HG02610 (cell line): ENCODE results near the gene CLEC16A.

Experiments used
- ATAC-seq: cut with Tn5 transposase; IDR thresholded peaks from one replicate; pipeline ENCODE4 v1.9.1; 2021; ENCODE audit warnings: mild to moderate bottlenecking, moderate library complexity; ENCODE audit not compliant: unreplicated experiment

Gene CLEC16A, protein sequence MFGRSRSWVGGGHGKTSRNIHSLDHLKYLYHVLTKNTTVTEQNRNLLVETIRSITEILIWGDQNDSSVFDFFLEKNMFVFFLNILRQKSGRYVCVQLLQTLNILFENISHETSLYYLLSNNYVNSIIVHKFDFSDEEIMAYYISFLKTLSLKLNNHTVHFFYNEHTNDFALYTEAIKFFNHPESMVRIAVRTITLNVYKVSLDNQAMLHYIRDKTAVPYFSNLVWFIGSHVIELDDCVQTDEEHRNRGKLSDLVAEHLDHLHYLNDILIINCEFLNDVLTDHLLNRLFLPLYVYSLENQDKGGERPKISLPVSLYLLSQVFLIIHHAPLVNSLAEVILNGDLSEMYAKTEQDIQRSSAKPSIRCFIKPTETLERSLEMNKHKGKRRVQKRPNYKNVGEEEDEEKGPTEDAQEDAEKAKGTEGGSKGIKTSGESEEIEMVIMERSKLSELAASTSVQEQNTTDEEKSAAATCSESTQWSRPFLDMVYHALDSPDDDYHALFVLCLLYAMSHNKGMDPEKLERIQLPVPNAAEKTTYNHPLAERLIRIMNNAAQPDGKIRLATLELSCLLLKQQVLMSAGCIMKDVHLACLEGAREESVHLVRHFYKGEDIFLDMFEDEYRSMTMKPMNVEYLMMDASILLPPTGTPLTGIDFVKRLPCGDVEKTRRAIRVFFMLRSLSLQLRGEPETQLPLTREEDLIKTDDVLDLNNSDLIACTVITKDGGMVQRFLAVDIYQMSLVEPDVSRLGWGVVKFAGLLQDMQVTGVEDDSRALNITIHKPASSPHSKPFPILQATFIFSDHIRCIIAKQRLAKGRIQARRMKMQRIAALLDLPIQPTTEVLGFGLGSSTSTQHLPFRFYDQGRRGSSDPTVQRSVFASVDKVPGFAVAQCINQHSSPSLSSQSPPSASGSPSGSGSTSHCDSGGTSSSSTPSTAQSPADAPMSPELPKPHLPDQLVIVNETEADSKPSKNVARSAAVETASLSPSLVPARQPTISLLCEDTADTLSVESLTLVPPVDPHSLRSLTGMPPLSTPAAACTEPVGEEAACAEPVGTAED

GRCh38 chr16:10944249-10945064 is at the start of gene CLEC16A:
Gene CLEC16A (plus strand): TSS chr16:10944564. CDS start chr16:10944718, 154 bp downstream.
- ATAC-seq = peak; percentile 65

DNA sequence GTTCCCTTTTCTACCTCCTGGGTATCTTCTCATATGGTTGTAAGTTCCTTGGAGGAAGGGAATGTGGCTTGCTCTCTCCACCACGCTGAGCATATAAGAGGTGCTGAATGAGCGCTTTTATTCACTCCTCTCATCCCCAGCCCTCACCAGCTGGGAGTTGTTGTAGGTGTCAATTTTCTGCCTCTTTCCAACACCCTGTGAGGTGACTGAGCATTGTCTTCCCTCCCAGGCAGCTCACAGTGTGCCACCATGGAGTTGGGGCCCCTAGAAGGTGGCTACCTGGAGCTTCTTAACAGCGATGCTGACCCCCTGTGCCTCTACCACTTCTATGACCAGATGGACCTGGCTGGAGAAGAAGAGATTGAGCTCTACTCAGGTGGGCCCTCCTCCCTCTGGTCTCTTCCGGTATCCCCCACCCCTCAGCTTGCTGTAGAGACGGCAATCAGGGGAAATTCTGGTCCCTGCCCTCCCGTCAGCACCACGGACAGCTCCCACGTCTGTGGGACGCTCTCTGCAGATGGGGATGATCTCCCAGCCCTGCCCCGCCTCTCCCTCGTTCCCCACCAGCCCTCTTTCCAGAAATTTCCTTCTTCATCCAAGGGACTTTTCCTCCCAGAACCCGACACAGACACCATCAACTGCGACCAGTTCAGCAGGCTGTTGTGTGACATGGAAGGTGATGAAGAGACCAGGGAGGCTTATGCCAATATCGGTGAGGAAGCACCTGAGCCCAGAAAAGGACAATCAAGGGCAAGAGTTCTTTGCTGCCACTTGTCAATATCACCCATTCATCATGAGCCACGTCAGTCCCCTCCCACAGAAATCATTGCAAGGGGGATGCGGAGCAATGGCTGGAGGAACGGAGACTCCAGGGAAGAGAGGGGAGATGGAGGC is 49.1 kb upstream of the CLEC16A start:
- no peak for ATAC-seq

- no peak for ATAC-seq
These were observed 48.2 kb upstream of the CLEC16A start for GRCh38 chr16:10896165-10896564.

- no peak for ATAC-seq
These were observed 47.6 kb upstream of the CLEC16A start for GRCh38 chr16:10896723-10897122.

DNA sequence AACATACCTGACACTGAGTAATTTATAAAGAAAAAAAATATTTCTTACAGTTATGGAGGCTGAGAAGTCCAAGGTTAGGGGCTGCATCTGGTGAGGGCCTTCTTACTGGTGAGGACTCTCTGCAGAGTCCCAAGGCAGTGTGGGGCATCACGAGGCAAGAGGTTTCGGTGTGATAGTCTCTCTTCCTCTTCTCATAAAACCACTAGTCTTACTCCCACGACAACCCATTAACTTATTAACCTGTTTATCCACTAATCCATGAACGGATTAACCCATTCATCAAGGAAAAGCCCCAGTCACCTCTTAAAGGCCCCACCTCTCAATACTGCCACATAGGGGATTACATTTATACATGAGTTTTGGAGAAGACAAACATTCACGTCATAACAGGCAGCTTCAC is 47.2 kb upstream of the CLEC16A start:
- peak; percentile 51 for ATAC-seq

DNA sequence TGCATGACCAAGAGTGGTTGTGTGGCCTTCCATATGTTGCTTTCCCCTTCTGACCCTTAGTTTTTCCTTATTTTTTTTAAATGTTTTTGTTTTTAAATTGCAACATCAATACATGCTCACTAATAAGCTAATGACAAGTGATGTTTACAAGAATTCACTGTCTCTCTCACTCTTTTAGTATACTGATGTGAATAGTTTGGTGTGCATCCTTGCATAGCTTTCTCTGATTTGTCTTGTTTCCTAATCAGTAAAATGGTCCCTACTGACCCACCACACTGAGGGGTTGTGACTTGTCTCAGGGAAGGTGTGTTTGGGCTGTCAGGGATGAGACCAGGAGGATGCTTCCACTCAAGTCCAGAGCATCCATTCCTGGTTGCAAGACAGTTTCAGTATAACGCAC is 41.4 kb upstream of the CLEC16A start:
- ATAC-seq = no peak

DNA sequence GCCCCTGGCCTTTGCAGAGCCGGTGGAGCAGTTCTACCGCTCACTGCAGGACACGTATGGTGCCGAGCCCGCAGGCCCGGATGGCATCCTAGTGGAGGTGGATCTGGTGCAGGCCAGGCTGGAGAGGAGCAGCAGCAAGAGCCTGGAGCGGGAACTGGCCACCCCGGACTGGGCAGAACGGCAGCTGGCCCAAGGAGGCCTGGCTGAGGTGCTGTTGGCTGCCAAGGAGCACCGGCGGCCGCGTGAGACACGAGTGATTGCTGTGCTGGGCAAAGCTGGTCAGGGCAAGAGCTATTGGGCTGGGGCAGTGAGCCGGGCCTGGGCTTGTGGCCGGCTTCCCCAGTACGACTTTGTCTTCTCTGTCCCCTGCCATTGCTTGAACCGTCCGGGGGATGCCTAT is 37.9 kb upstream of the CLEC16A start:
- no peak for ATAC-seq

GRCh38 chr16:10906914-10907756 is 37.2 kb upstream of the CLEC16A start:
- ATAC-seq = no peak

DNA sequence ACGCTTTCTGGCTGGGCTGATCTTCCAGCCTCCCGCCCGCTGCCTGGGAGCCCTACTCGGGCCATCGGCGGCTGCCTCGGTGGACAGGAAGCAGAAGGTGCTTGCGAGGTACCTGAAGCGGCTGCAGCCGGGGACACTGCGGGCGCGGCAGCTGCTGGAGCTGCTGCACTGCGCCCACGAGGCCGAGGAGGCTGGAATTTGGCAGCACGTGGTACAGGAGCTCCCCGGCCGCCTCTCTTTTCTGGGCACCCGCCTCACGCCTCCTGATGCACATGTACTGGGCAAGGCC is 36.7 kb upstream of the CLEC16A start:
- no peak for ATAC-seq

- no peak for ATAC-seq
These were observed 33.1 kb upstream of the CLEC16A start for GRCh38 chr16:10911267-10911666.

GRCh38 chr16:10916534-10916933 is 27.8 kb upstream of the CLEC16A start:
- ATAC-seq = no peak

- peak; percentile 50 for ATAC-seq
These were observed 25.9 kb upstream of the CLEC16A start for GRCh38 chr16:10918294-10919002.

GRCh38 chr16:10919003-10919351 is 25.4 kb upstream of the CLEC16A start:
- no peak for ATAC-seq

- no peak for ATAC-seq
These were observed 23.5 kb upstream of the CLEC16A start for GRCh38 chr16:10920726-10921427.

DNA sequence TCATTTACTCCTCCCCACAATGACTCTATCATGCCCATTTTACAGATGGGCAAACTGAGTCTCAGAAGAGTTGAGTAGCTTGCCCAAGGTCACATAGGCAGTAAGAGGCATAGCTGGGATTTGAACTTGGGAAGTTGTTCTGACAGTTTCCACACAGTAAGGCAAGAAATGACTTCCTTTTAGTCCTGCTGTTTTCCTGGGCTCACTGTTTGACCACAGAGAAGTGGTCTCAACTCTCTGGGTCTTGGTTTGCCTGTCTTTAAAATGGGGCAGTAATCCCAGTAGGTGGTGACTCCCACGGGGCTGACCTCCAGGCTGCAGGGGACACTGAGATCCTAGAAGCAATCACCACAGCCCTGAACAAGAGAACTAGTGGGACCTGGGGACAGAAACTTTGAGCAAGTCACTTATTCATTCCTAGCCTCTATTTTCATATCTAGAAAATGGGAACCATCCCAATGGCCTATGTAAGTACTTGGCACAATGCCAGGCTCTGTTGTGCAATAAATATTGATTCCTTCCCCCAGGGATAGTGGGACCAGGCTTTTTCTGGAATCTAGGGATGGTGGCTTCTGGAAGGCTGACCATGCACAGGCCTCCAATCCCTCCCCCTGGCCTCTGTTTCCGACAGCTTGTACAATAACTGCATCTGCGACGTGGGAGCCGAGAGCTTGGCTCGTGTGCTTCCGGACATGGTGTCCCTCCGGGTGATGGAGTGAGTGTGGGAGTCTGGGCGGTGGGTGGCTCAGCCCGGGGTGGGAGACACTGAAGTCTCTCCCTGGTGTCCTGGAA is 22.6 kb upstream of the CLEC16A start:
- no peak for ATAC-seq

GRCh38 chr16:10922328-10923145 is 21.8 kb upstream of the CLEC16A start:
- no peak for ATAC-seq
